Effector memory CD8-positive, alpha-beta T cell (primary cell): ENCODE measurements around the gene SYNGR4.

Experiments
- ATAC-seq: fragments of 150-1000 bp; cut with Tn5 transposase; replicated peaks from 2 replicates; pipeline ENCODE4 v1.10.0; 2021; ENCODE audit warnings: mild to moderate bottlenecking, moderate library complexity
- DNase-seq, 3 experiments: peaks; one replicate each; pipeline ENCODE4 v3.0.0; 2021
- H3K27ac Mint-ChIP-seq, 2 donors: one replicate each; pipeline ENCODE4 v1.8.0; 2022; ENCODE audit warnings: mild to moderate bottlenecking in 2 of 2, mixed read lengths in 2 of 2, moderate library complexity in 2 of 2
- H3K27me3 Mint-ChIP-seq, 2 donors: one replicate each; pipeline ENCODE4 v1.8.0; 2022; ENCODE audit warnings: mixed read lengths in 2 of 2
- H3K36me3 Mint-ChIP-seq: one replicate; pipeline ENCODE4 v1.8.0; 2022; ENCODE audit warnings: mild to moderate bottlenecking, moderate library complexity, mixed read lengths; ENCODE audit not compliant: insufficient read depth
- H3K4me1 Mint-ChIP-seq, 2 donors: one replicate each; pipeline ENCODE4 v1.8.0; 2022; ENCODE audit warnings: low read depth in 2 of 2, mixed read lengths in 2 of 2
- H3K4me3 Mint-ChIP-seq, 2 donors: one replicate each; pipeline ENCODE4 v1.8.0; 2022; ENCODE audit warnings: mild to moderate bottlenecking in 2 of 2, mixed read lengths in 2 of 2, moderate library complexity in 2 of 2
- H3K9me3 Mint-ChIP-seq, 2 donors: one replicate each; pipeline ENCODE4 v1.8.0; 2022; ENCODE audit warnings: mixed read lengths in 2 of 2

The SYNGR4 gene

GRCh38 chr19:48350856-48351255, 13.3 kb upstream of the SYNGR4 start:
- Mint-ChIP-seq H3K4me1 (peaks cover 5 to 6% of the 10 kb centered on the region in 2 donors), H3K9me3 (no peaks in the 10 kb centered on the region), H3K27me3 (no peaks in the 10 kb centered on the region), H3K27ac (peak overlapping the region in 1 of 2 donors; percentile 27), H3K4me3 (no peak overlapping the region), H3K36me3 (peaks cover 3% of the 10 kb centered on the region)
- no peak for DNase-seq
- ATAC-seq: no peak

GRCh38 chr19:48351341-48351752, 12.8 kb upstream of the SYNGR4 start:
- ATAC-seq (peak; percentile 89), DNase-seq (peak; percentile 73 to 74 (median 74))
- Mint-ChIP-seq H3K4me3 (no peak overlapping the region), H3K36me3 (peaks cover 3% of the 10 kb centered on the region), H3K9me3 (no peaks in the 10 kb centered on the region), H3K27me3 (no peaks in the 10 kb centered on the region), H3K27ac (peak overlapping the region in 1 of 2 donors; percentile 27), H3K4me1 (peaks cover 5 to 6% of the 10 kb centered on the region in 2 donors)

- H3K27ac Mint-ChIP-seq: no peak overlapping the region
- H3K27me3 Mint-ChIP-seq: no peaks in the 10 kb centered on the region
- H3K9me3 Mint-ChIP-seq: no peaks in the 10 kb centered on the region
- no peak for ATAC-seq
- no peak overlapping the region for H3K4me3 Mint-ChIP-seq
- H3K4me1 Mint-ChIP-seq: peaks cover 5 to 6% of the 10 kb centered on the region in 2 donors
- peaks cover 2% of the 10 kb centered on the region for H3K36me3 Mint-ChIP-seq
- no peak for DNase-seq
Measured at GRCh38 chr19:48353677-48354076, 10.5 kb upstream of the SYNGR4 start.

GRCh38 chr19:48354332-48354992, 9.7 kb upstream of the SYNGR4 start:
- Mint-ChIP-seq H3K27me3 (no peaks in the 10 kb centered on the region), H3K4me1 (peaks cover 5 to 6% of the 10 kb centered on the region in 2 donors), H3K9me3 (no peaks in the 10 kb centered on the region), H3K36me3 (peaks cover 2% of the 10 kb centered on the region), H3K4me3 (no peak overlapping the region), H3K27ac (peak overlapping the region in 1 of 2 donors; percentile 58)
- no peak for DNase-seq
- no peak for ATAC-seq

GRCh38 chr19:48355365-48355954, 8.7 kb upstream of the SYNGR4 start:
- Mint-ChIP-seq H3K27me3 (no peaks in the 10 kb centered on the region), H3K9me3 (no peaks in the 10 kb centered on the region), H3K4me1 (peaks cover 5 to 6% of the 10 kb centered on the region in 2 donors), H3K36me3 (peaks cover 2% of the 10 kb centered on the region), H3K4me3 (no peak overlapping the region), H3K27ac (no peak overlapping the region)
- DNase-seq (no peak), ATAC-seq (no peak)

GRCh38 chr19:48359123-48359522, 5.0 kb upstream of the SYNGR4 start:
- Mint-ChIP-seq H3K4me1 (peaks cover 10 to 13% of the 10 kb centered on the region in 2 donors), H3K4me3 (no peak overlapping the region), H3K36me3 (peaks cover 8% of the 10 kb centered on the region), H3K9me3 (no peaks in the 10 kb centered on the region), H3K27me3 (no peaks in the 10 kb centered on the region), H3K27ac (no peak overlapping the region)
- ATAC-seq (no peak), DNase-seq (no peak)

DNA sequence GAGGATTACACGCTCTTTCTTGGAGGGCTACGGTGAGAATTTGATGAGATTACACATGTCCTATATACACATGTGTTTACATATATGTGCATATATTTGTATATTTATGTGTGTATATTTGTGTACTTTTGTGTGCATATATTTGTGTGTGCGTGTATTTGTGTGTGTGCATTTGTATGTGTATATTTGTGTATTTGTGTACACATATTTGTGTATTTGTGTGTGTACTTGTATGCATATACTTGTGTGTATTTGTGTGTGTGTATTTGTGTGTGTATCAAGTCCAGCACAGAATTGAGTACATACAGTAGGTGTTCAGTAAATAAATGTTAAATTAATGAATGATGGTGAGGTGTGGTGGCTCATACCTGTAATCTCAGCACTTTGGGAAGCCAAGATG, 2.3 kb upstream of the SYNGR4 start:
- Mint-ChIP-seq H3K4me1 (peaks cover 11 to 16% of the 10 kb centered on the region in 2 donors), H3K36me3 (peaks cover 12% of the 10 kb centered on the region), H3K27ac (no peak overlapping the region), H3K27me3 (no peaks in the 10 kb centered on the region), H3K4me3 (no peak overlapping the region), H3K9me3 (no peaks in the 10 kb centered on the region)
- ATAC-seq: no peak
- DNase-seq: no peak

- H3K36me3 Mint-ChIP-seq: peaks cover 9% of the 10 kb centered on the region
- H3K4me1 Mint-ChIP-seq: peaks cover 11 to 16% of the 10 kb centered on the region in 2 donors
- H3K9me3 Mint-ChIP-seq: no peaks in the 10 kb centered on the region
- peak; percentile 81 to 82 (median 82) for DNase-seq
- H3K27me3 Mint-ChIP-seq: no peaks in the 10 kb centered on the region
- peak overlapping the region; percentile 82 to 85 for H3K4me3 Mint-ChIP-seq
- H3K27ac Mint-ChIP-seq: peak overlapping the region; percentile 88 to 91
- peak; percentile 58 for ATAC-seq
Measured at GRCh38 chr19:48362716-48363499, 1.3 kb upstream of the SYNGR4 start.

GRCh38 chr19:48363500-48363809, 712 bp upstream of the SYNGR4 start:
- Mint-ChIP-seq H3K9me3 (no peaks in the 10 kb centered on the region), H3K36me3 (peaks cover 9% of the 10 kb centered on the region), H3K4me1 (peaks cover 11 to 16% of the 10 kb centered on the region in 2 donors), H3K27ac (peak overlapping the region; percentile 88 to 91), H3K4me3 (peak overlapping the region; percentile 82 to 85), H3K27me3 (no peaks in the 10 kb centered on the region)
- ATAC-seq (no peak), DNase-seq (no peak)

GRCh38 chr19:48364598-48365348, 606 bp downstream of the SYNGR4 start:
- H3K27me3 Mint-ChIP-seq: no peaks in the 10 kb centered on the region
- peaks cover 11 to 16% of the 10 kb centered on the region in 2 donors for H3K4me1 Mint-ChIP-seq
- ATAC-seq: peak; percentile 2
- peak overlapping the region; percentile 82 to 85 for H3K4me3 Mint-ChIP-seq
- no peak for DNase-seq
- H3K27ac Mint-ChIP-seq: peak overlapping the region; percentile 88 to 91
- H3K36me3 Mint-ChIP-seq: peaks cover 9% of the 10 kb centered on the region
- H3K9me3 Mint-ChIP-seq: no peaks in the 10 kb centered on the region

DNA sequence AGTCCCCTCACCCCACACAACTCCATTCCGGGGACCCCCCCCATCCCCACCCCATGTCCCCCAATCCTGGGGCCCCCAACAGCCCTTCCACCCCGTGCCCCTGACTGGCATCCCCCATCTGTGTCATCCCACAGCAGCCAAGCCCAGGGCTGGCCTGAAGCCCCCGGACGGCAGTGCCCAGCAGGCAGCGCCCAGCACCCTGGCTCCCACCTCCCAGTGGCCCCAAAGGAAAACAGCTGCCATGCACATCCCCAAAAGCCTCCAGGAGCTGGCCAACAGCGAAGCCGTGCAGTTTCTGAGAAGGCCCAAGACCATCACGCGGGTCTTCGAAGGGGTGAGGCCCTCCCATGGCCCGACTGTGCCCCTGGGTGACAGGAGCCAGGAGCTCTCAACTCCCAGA, 1.4 kb downstream of the SYNGR4 start:
- no peak overlapping the region for H3K27ac Mint-ChIP-seq

GRCh38 chr19:48367855-48368254, 3.7 kb downstream of the SYNGR4 start:
- Mint-ChIP-seq H3K4me3 (no peak overlapping the region), H3K4me1 (peaks cover 11 to 14% of the 10 kb centered on the region in 2 donors), H3K9me3 (no peaks in the 10 kb centered on the region), H3K27ac (no peak overlapping the region), H3K36me3 (peaks cover 9% of the 10 kb centered on the region), H3K27me3 (peaks cover 0 to 4% of the 10 kb centered on the region in 2 donors)
- ATAC-seq (no peak), DNase-seq (no peak)

More for the DNA sequence above, 1.4 kb downstream of the SYNGR4 start:
- H3K4me1 Mint-ChIP-seq: peaks cover 11 to 16% of the 10 kb centered on the region in 2 donors
- no peak overlapping the region for H3K4me3 Mint-ChIP-seq
- DNase-seq: no peak
- H3K36me3 Mint-ChIP-seq: peaks cover 9% of the 10 kb centered on the region
- H3K27me3 Mint-ChIP-seq: no peaks in the 10 kb centered on the region
- H3K9me3 Mint-ChIP-seq: no peaks in the 10 kb centered on the region
- ATAC-seq: no peak

DNA sequence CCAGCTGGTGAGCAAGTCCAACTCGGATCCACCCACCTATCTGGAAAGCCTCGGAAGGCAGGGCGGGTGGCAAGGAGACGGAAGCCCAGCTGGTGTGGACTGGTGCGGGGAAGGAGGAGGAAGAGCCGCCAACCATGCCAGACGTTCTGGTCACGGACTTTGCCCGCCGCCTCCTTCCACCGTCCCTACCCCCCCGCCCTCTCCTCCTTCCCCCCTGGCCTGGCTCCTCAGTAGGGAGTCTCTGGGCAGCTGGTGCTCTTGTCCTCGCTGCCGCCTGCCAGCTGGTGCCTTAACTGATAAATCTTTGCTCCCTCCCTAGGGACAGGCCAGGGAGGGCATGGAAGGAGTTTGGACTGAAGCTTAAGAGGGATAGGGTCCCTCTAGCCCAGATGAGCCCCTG, 4.8 kb downstream of the SYNGR4 start:
- ATAC-seq: no peak
- Mint-ChIP-seq H3K4me3 (no peak overlapping the region), H3K27me3 (peaks cover 0 to 14% of the 10 kb centered on the region in 2 donors), H3K27ac (no peak overlapping the region), H3K36me3 (peaks cover 6% of the 10 kb centered on the region), H3K4me1 (peaks cover 5% of the 10 kb centered on the region in 2 donors), H3K9me3 (no peaks in the 10 kb centered on the region)
- no peak for DNase-seq
